Adrenal gland (tissue), 12 donors: ENCODE data around the gene OCEL1. TPM values are rescaled to one million over a fixed set of nuclear protein-coding genes. Genes with fewer than 3 reads are reported as not detected.
A peak's percentile ranks its signal among the peaks of the same experiment; 100 is the strongest.

Experiments
- DNase-seq, 7 donors: peaks; one replicate each; pipeline ENCODE4 v3.0.0-alpha.2; 2019 to 2020
- H3K27ac ChIP-seq, 5 donors: fragments of 200-600 bp; sonication (generic) in 4 of 5; 1 replicate in 3 of 5; 2 replicates in 2 of 5; pipeline versions ENCODE4 v1.5.1 to v1.8.0; 2016 to 2020; ENCODE audit warnings: mild to moderate bottlenecking in 1 of 5
- H3K27me3 ChIP-seq: fragments of 200-600 bp; 2 replicates; pipeline ENCODE4 v1.8.0; 2021
- H3K36me3 ChIP-seq, 2 donors: fragments of 200-600 bp; replicated peaks in 1 of 2; 1 replicate in 1 of 2; 2 replicates in 1 of 2; pipeline versions ENCODE4 v1.5.1 to v1.8.0; 2018 to 2022
- H3K4me1 ChIP-seq, 2 donors: fragments of 200-600 bp; replicated peaks in 1 of 2; 1 replicate in 1 of 2; 2 replicates in 1 of 2; pipeline versions ENCODE4 v1.5.1 to v1.8.0; 2018 to 2021
- H3K4me3 ChIP-seq, 4 donors: fragments of 200-600 bp; sonication (generic) in 3 of 4; one replicate each; pipeline ENCODE4 v1.5.1; 2016 to 2018
- H3K9me3 ChIP-seq, 3 donors: fragments of 200-600 bp; sonication (generic) in 1 of 3; replicated peaks in 1 of 3; 1 replicate in 2 of 3; 2 replicates in 1 of 3; pipeline versions ENCODE4 v1.5.1 to v1.8.0; 2016 to 2021
- POLR2A ChIP-seq, 2 donors: fragments of 450-650 bp; IDR thresholded peaks; one replicate each; pipeline ENCODE4 v1.6.1; 2017; ENCODE audit warnings: antibody characterized with exemption in 2 of 2, mild to moderate bottlenecking in 2 of 2, moderate library complexity in 1 of 2
- WGBS, 4 donors: extraction: QIAGEN DNeasy Blood & Tissue Kit in 2 of 4; methylation state at CpG; one replicate each; pipeline versions ENCODE4 v1.1.5 to v1.1.7; 2013 to 2017; 5-methylcytosine and 5-hydroxymethylcytosine counted together
- intact Hi-C, 2 donors: fragments of 100-400 bp; cut with DNase I; formaldehyde crosslinking; loops; one replicate each; pipeline versions ENCODE4 v1.14.1 to v1.15.0; 2022 to 2023
- polyA plus RNA-seq, 3 donors: library from polyadenylated mRNA; stranded (reverse); fragments of 200-250 nt in 2 of 3; fragments of 350-450 nt in 1 of 3; fragmentation: Illumina TruSeq in 1 of 3; extraction: RNeasy Lipid Tissue Mini Kit (QIAGEN cat#74804) in 1 of 3; gene quantifications; one replicate each; pipeline ENCODE4 v1.2.3, GENCODE V29; 2013 to 2014
- total RNA-seq, 9 donors: library from RNA; depleted of rRNA in 4 of 9; stranded (reverse); fragments of >200 nt in 4 of 9; fragments of 120-200 nt in 1 of 9; fragmentation: NEBNext Ultra II Directional in 1 of 9; extraction: Animal tissue kit (Norgen Biotek cat#: 25700) in 1 of 9; gene quantifications; one replicate each; pipeline versions ENCODE4 v1.1.0 to v1.2.4, GENCODE V29; 2013 to 2023
- TF ChIP-seq, protein P1 (sequence below), 6 experiments: fragments of 450-650 bp in 4 of 6; fragments of 200-600 bp in 2 of 6; sonication (generic) in 1 of 6; IDR thresholded peaks; 1 replicate in 5 of 6; 2 replicates in 1 of 6; pipeline versions ENCODE4 v1.5.1 to v1.8.0; 2016 to 2021; ENCODE audit warnings: antibody characterized with exemption in 6 of 6, mild to moderate bottlenecking in 2 of 6, moderate library complexity in 1 of 6
- donor health status: healthy with polysubstance abuse.
- donor health status: Bipolar disorder and iron deficiency.
- donor health status: DM: yes; HTN: yes; CAD: no.
- donor health status: DM: no; HTN: no; CAD: no.
- donor health status: DM: no; HTN: no; CAD: no.
- donor health status: DM: yes; HTN: yes; CAD: no.

OCEL1 gene
- total and polyA plus RNA-seq, 12 donors, result 6.1 to 49.1 (median 30.3) TPM

DNA sequence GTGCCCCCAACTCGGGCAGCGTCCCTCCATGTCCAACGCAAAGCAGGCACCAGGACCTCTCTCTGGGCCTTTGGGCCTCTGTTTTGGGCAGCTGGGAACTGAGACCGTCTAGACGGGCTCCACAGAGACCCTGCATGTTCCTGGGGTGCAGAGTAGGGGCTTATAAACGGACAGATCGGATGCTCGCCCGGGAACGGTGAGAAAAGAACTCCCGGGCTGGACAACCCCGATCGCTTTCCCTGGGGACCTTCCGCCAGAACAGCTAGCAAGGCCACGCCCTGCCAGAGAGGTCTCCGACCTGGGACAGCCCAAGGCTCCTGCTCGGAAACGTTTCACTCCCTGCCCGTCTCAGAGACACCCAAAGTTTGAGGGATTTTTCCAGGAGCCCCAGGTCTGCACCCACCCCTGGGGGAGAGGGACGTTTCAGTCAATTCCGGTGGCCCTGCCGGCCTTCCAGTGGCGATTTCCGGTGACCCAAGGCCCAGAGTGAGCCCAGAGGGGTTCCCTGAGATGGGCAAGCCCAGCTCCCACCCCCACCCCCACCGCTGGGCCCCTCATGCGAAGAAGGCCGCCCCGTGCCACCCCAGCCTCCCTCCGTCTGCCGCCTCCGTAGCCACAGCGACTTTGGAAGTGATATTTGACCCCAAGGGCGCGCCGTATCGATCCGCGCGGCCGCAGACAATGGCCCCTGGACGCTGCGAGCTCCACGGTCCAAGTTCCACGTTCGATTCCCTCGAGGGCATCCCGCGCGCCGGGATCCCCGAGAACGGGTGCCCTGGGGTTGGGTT, 18.0 kb downstream of the OCEL1 start:
- H3K27ac ChIP-seq, result peak overlapping the region; percentile 18 to 86 (median 70)
- H3K27me3 ChIP-seq, result no peaks in the 10 kb centered on the region
- peak in 1 of 2 donors; percentile 20 for TF ChIP-seq POLR2A (IDR thresholded peaks at IDR 0.05)
- TF ChIP-seq, protein P1, sequence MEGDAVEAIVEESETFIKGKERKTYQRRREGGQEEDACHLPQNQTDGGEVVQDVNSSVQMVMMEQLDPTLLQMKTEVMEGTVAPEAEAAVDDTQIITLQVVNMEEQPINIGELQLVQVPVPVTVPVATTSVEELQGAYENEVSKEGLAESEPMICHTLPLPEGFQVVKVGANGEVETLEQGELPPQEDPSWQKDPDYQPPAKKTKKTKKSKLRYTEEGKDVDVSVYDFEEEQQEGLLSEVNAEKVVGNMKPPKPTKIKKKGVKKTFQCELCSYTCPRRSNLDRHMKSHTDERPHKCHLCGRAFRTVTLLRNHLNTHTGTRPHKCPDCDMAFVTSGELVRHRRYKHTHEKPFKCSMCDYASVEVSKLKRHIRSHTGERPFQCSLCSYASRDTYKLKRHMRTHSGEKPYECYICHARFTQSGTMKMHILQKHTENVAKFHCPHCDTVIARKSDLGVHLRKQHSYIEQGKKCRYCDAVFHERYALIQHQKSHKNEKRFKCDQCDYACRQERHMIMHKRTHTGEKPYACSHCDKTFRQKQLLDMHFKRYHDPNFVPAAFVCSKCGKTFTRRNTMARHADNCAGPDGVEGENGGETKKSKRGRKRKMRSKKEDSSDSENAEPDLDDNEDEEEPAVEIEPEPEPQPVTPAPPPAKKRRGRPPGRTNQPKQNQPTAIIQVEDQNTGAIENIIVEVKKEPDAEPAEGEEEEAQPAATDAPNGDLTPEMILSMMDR (IDR thresholded peaks at IDR 0.05), result no peak
- peaks cover 0 to 6% of the 10 kb centered on the region in 2 donors for H3K36me3 ChIP-seq
- 11 to 16% (median 11%) methylated on average over 24 to 52 of the region's 52 CpGs; no CpG with 5 or more reads in 1 of the 4 donors for WGBS, 4 donors
- H3K4me3 ChIP-seq, result peak overlapping the region in 3 of 4 donors; percentile 45 to 99 (median 76)
- H3K9me3 ChIP-seq, result no peaks in the 10 kb centered on the region
- peaks cover 0 to 22% of the 10 kb centered on the region in 2 donors for H3K4me1 ChIP-seq
- peak; percentile 56 to 83 (median 78) for DNase-seq
- intact Hi-C loops, result no loop called here

DNA sequence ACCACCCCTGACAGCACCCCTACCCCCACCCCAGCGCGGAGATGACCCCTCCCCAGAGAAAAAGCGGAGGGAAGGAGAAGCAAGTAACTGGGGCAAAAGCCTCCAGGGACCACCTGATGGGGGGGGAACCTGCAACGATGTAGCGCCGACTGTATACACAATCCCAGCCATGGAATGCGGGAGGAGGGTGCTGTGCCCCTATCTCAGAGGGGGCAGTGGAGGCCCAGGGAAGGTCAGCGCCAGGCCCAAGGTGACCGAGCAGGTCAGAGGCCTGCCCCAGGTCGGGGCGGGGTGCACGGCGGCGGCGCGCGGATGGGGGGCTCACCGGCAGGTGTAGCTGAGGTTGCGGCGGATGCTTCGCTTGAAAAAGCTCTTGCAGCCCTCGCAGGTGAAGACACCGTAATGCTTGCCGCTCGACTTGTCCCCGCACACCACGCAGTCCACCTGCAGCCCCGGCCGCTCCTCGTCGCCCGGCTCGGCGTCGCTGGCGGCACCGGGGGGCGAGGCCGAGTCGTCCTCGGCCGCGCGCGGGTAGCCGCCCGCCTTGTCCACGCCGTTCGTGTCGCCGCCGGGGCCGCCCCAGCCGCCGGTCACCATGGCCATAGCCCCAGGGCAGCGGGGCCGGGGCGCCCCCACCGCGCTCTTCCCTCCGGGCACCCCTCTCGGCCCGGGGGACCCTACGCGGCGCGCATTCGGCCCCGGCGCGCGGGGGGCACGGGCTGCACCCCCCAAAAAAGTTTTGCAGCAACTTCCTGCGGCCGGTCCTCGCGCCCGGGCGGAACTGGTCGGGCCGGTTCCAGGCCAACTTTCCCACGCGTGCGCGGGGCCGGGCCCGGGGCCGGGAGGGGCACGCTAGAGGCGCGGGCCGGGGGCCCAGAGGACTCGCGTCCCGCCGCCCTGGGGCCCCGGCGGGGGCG, 18.9 kb downstream of the OCEL1 start:
- Histone ChIP-seq H3K27me3 (no peaks in the 10 kb centered on the region), H3K4me3 (peak overlapping the region in 3 of 4 donors; percentile 45 to 99 (median 76)), H3K9me3 (no peaks in the 10 kb centered on the region), H3K4me1 (peaks cover 0 to 22% of the 10 kb centered on the region in 2 donors), H3K36me3 (peaks cover 0 to 5% of the 10 kb centered on the region in 2 donors), H3K27ac (peak overlapping the region; percentile 18 to 86 (median 70))
- intact Hi-C loops, result no loop called here
- WGBS, 4 donors, result 0 to 3% (median 1%) methylated on average over 5 to 99 of the region's 100 CpGs
- TF ChIP-seq POLR2A (IDR thresholded peaks at IDR 0.05), result no peak
- TF ChIP-seq, protein P1 (IDR thresholded peaks at IDR 0.05), result no peak
- peak in 1 of 7 donors; percentile 33 for DNase-seq

DNA sequence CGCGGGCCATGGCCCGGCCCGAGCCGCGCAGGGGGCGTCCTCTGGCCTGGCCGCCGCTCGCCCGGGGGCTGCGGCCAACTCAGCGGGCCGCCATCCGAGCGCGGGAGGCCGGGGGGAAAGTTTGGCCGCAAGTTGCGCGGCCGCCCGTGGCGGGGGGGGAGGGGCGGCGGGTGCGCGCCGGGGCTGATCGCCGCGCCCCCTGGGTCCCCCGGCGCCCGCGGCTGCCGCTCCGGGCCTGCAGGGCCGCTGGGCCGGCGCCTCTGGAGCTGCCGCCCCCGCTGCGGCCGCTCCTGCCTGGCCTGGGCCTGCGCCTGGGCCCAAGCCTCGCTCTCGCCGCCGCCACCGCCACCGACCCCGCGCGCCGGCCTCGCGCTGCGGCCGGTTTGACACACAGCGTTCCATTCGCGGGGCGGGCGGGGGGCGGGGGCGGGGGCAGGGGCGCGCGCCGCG, 19.5 kb downstream of the OCEL1 start, which contains the start of gene NR2F6:
Gene NR2F6 (minus strand): TSS at position 385 of the 450 bp plus-strand sequence. CDS start 699 bp downstream, outside the sequence.
- Histone ChIP-seq H3K36me3 (no peaks in the 10 kb centered on the region), H3K4me3 (peak within 1 kb of the TSS in 3 of 4 donors; percentile 45 to 99 (median 76)), H3K27ac (peak within 1 kb of the TSS in 4 of 5 donors; percentile 62 to 86 (median 76)), H3K9me3 (no peaks in the 10 kb centered on the region), H3K4me1 (peaks cover 0 to 22% of the 10 kb centered on the region in 2 donors), H3K27me3 (no peaks in the 10 kb centered on the region)
- TF ChIP-seq, protein P1 (IDR thresholded peaks at IDR 0.05), result no peak
- peak; percentile 23 to 49 for TF ChIP-seq POLR2A (IDR thresholded peaks at IDR 0.05)
- DNase-seq, result no peak
- intact Hi-C loops, result no loop called here
- 0 to 1% methylated on average over 38 to 68 of the region's 72 CpGs; no CpG with 5 or more reads in 2 of the 4 donors for WGBS, 4 donors
